Measurements from ENCODE around the gene PRPF19. TPM values are rescaled to one million over a fixed set of nuclear protein-coding genes. Genes with fewer than 3 reads are reported as not detected.

PRPF19 gene
- total and polyA plus RNA-seq, 2 of the 13 experiments (the other 11 are each of a cell fraction or from before 2014, with no cell fraction given): 27.4 to 91.1 TPM

DNA sequence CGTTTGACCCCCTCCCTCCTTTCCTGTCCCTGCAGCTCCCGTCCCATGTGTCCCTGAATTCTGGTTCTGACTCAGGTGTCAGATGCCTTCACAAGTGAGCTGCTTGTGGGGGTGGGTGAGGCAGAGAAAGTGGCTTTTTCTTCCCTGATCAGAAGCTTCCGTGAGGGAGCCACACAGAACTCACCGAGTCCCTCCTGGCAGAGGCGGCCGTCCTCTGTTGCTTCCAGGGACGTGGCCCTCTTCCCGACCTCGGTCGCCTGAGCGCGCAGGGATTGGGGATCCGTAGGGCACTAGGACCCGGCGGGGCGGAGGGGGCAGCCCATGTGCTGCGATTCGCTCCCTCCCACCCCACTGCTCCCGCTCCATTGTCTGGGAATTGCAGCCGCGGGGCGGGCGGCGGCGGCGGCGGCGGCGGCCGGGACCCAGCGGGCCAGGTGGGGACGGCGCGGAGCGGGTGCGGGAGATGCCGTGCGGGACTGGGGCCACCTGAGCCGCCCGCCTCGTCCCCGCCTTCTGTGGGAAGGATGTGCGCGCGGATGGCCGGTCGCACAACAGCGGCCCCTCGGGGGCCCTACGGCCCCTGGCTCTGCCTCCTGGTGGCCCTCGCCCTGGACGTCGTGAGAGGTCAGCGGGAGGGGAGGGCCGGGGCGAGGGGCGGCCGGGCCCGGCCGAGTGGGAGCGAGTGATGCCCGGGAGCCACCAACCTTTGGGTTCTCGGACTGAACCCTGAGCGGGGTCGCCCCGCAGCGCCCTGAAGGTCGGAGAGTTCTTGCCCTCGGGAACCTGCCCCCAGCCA lies 17.9 kb upstream of the PRPF19 start, which contains the start of gene TMEM132A (continued):
- no peak for TF ChIP-seq ZNF367 (CRISPR knock-in tag; IDR thresholded peaks at IDR 0.05; ENCODE audit: borderline replicate concordance)
- TF ChIP-seq, protein P1, sequence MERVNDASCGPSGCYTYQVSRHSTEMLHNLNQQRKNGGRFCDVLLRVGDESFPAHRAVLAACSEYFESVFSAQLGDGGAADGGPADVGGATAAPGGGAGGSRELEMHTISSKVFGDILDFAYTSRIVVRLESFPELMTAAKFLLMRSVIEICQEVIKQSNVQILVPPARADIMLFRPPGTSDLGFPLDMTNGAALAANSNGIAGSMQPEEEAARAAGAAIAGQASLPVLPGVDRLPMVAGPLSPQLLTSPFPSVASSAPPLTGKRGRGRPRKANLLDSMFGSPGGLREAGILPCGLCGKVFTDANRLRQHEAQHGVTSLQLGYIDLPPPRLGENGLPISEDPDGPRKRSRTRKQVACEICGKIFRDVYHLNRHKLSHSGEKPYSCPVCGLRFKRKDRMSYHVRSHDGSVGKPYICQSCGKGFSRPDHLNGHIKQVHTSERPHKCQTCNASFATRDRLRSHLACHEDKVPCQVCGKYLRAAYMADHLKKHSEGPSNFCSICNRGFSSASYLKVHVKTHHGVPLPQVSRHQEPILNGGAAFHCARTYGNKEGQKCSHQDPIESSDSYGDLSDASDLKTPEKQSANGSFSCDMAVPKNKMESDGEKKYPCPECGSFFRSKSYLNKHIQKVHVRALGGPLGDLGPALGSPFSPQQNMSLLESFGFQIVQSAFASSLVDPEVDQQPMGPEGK (CRISPR knock-in tag; IDR thresholded peaks at IDR 0.05): peak; percentile 94
- TF ChIP-seq, protein P2, sequence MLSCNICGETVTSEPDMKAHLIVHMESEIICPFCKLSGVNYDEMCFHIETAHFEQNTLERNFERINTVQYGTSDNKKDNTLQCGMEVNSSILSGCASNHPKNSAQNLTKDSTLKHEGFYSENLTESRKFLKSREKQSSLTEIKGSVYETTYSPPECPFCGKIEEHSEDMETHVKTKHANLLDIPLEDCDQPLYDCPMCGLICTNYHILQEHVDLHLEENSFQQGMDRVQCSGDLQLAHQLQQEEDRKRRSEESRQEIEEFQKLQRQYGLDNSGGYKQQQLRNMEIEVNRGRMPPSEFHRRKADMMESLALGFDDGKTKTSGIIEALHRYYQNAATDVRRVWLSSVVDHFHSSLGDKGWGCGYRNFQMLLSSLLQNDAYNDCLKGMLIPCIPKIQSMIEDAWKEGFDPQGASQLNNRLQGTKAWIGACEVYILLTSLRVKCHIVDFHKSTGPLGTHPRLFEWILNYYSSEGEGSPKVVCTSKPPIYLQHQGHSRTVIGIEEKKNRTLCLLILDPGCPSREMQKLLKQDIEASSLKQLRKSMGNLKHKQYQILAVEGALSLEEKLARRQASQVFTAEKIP (CRISPR knock-in tag; IDR thresholded peaks at IDR 0.05; ENCODE audit: borderline replicate concordance): no peak
- TF ChIP-seq CREB1 (IDR thresholded peaks at IDR 0.05): no peak
- no peak for TF ChIP-seq CREB1 (CRISPR knock-in tag; IDR thresholded peaks at IDR 0.05)
- TF ChIP-seq, protein P3, sequence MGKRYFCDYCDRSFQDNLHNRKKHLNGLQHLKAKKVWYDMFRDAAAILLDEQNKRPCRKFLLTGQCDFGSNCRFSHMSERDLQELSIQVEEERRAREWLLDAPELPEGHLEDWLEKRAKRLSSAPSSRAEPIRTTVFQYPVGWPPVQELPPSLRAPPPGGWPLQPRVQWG (CRISPR knock-in tag; IDR thresholded peaks at IDR 0.05; ENCODE audit: borderline replicate concordance, low read depth): no peak
- TF ChIP-seq MIER3 (CRISPR knock-in tag; IDR thresholded peaks at IDR 0.05; ENCODE audit: borderline replicate concordance): no peak
- no peak for TF ChIP-seq MED13 (CRISPR knock-in tag; IDR thresholded peaks at IDR 0.05)
- no peak for TF ChIP-seq AGO1 (IDR thresholded peaks at IDR 0.05; ENCODE audit: low read depth, low read length, poor library complexity, severe bottlenecking)
- TF ChIP-seq EEA1 (CRISPR knock-in tag; IDR thresholded peaks at IDR 0.05; ENCODE audit: borderline replicate concordance): no peak
- TF ChIP-seq ZIK1 (CRISPR knock-in tag; IDR thresholded peaks at IDR 0.05; ENCODE audit: borderline replicate concordance, low read depth): no peak
- TF ChIP-seq NFATC3 (CRISPR knock-in tag; IDR thresholded peaks at IDR 0.05): no peak
- no peak for TF ChIP-seq ZNF329 (CRISPR knock-in tag; IDR thresholded peaks at IDR 0.05; ENCODE audit: low read depth)
- no peak for TF ChIP-seq SP1 (IDR thresholded peaks at IDR 0.05)
- peak; percentile 58; the same call in 1 of the 2 replicates for TF ChIP-seq SP1 (CRISPR knock-in tag; IDR thresholded peaks at IDR 0.05)
- no peak for TF ChIP-seq ZBTB39 (CRISPR knock-in tag; IDR thresholded peaks at IDR 0.05)
- no peak for TF ChIP-seq RFX3 (CRISPR knock-in tag; IDR thresholded peaks at IDR 0.05)
- TF ChIP-seq E2F1 (CRISPR knock-in tag; IDR thresholded peaks at IDR 0.05): no peak
- TF ChIP-seq ZNF382 (CRISPR knock-in tag; IDR thresholded peaks at IDR 0.05; ENCODE audit: borderline replicate concordance): no peak
- TF ChIP-seq U2AF1 (optimal IDR thresholded peaks at IDR 0.05; ENCODE audit: low read depth, low read length): no peak
- no peak for TF ChIP-seq TRIM24 (CRISPR knock-in tag; IDR thresholded peaks at IDR 0.05)
- TF ChIP-seq ZNF747 (CRISPR knock-in tag; IDR thresholded peaks at IDR 0.05; ENCODE audit: borderline replicate concordance): 0 out of 2 replicates have a peak, but pooled peaks have one; percentile 32
- TF ChIP-seq KLF15 (CRISPR knock-in tag; IDR thresholded peaks at IDR 0.05; ENCODE audit: borderline replicate concordance): no peak

All from HepG2 (cell line).